ENCODE measurements around the gene TRUB1. TPM values are rescaled to one million over a fixed set of nuclear protein-coding genes. Genes with fewer than 3 reads are reported as not detected.

Gene TRUB1
- total and polyA plus RNA-seq, 2 experiments from 2014 or later: 17.4 to 19.6 TPM

DNA sequence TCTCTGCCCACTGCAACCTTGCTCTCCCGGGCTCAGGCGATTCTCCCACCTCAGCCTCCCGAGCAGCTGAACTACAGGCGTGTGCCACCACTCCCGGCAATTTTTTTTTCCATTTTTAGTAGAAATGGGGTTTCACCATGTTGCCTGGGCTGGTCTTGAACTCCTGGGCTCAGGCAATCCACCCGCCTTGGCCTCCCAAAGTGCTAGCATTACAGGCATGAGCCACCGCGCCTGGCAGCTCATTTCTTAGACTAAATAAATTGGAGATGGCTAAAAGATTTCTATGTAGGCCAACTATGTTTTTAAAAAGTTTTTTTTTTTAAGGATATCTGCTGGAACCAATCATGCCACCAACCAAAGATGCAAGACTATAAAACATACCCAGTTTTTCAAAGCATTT, 67.8 kb downstream of the TRUB1 start:
- H3K27ac ChIP-seq: no peak overlapping the region
- in situ Hi-C loops (cut with MboI): no loop called here
- DNase-seq: no peak
- H3K4me3 ChIP-seq: no peak overlapping the region
- H3K79me2 ChIP-seq (ENCODE audit: insufficient read depth): no peaks in the 10 kb centered on the region
- no peaks in the 10 kb centered on the region for H3K36me3 ChIP-seq (ENCODE audit: low read depth)
- 78 to 85% methylated on average over 8 of the region's 8 CpGs for WGBS, 2 experiments (ENCODE audit: low coverage in 1 of 2, low lambda C conversion rate in 2 of 2, missing lambda C conversion rate in 2 of 2)
- no peaks in the 10 kb centered on the region for H3K9me3 ChIP-seq (ENCODE audit: low read depth)
- 0 out of 2 replicates have a peak, but pooled peaks cover 7% of the 10 kb centered on the region for H3K4me1 ChIP-seq (ENCODE audit: insufficient read depth)
- no peaks in the 10 kb centered on the region for H4K20me1 ChIP-seq (ENCODE audit: insufficient read depth)
- no peaks in the 10 kb centered on the region for H3K9me2 ChIP-seq (ENCODE audit: insufficient read depth)
- H3K4me2 ChIP-seq (ENCODE audit: unreplicated experiment): no peak overlapping the region
- H3K27me3 ChIP-seq (replicated peaks; ENCODE audit: insufficient read depth): peaks cover 8% of the 10 kb centered on the region; the same call in 1 of the 2 replicates
- no peak overlapping the region for H2AFZ ChIP-seq
- no peak overlapping the region for H3K9ac ChIP-seq
- TF ChIP-seq EZH2phosphoT487 (IDR thresholded peaks at IDR 0.05; ENCODE audit: insufficient read depth, low read depth): no peak
- TF ChIP-seq EZH2 (IDR thresholded peaks at IDR 0.05; ENCODE audit: insufficient read depth, poor library complexity, severe bottlenecking): no peak
- no peaks in the 10 kb centered on the region for H3F3A ChIP-seq (ENCODE audit: insufficient read depth)

DNA sequence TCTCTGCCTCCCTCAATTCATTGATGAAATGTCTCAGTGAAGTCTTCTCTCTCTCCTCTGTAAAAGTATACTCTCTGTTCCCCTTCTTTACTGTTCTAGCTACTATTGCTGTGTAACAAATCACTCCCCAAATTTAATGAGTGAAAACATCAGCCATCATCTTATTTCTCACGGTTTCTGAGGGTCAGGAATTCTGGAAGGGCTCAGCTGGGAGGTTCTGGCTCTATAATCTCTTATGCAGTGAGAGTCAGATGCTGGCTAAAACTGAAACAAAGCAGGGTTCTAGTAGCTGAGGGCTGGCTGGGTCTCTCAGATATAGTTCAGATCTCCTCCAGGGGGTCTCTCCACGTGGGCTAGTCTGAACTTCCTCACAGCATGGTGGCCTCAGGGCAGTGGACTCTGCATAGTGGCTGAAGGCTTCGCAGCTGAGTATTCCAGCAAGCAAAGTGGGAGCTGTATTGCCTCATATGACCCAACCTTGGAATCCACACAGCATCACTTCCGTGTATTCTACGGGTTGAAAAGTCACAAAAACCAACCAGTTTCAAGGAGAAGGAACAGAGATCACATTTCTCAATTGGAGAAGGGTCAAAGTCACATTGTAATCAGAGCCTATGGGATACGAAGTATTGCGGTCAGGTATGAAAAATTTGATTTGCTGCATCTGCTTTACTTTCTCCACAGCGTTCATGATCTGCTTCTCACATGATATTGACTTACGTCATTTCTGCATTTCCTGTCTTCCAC, 80.4 kb downstream of the TRUB1 start:
- Histone ChIP-seq H3K4me2 (ENCODE audit: unreplicated experiment) (no peak overlapping the region), H3K27ac (no peak overlapping the region), H3K9me3 (ENCODE audit: low read depth) (no peaks in the 10 kb centered on the region), H3K9me2 (ENCODE audit: insufficient read depth) (no peaks in the 10 kb centered on the region), H3K9ac (no peak overlapping the region), H3K36me3 (ENCODE audit: low read depth) (no peaks in the 10 kb centered on the region), H3F3A (ENCODE audit: insufficient read depth) (no peaks in the 10 kb centered on the region), H3K4me1 (ENCODE audit: insufficient read depth) (no peaks in the 10 kb centered on the region), H4K20me1 (ENCODE audit: insufficient read depth) (no peaks in the 10 kb centered on the region), H3K27me3 (replicated peaks; ENCODE audit: insufficient read depth) (peaks cover 10% of the 10 kb centered on the region; the same call in 1 of the 2 replicates), H3K79me2 (ENCODE audit: insufficient read depth) (no peaks in the 10 kb centered on the region), H2AFZ (no peak overlapping the region), H3K4me3 (no peak overlapping the region)
- DNase-seq: no peak
- 34 to 37% methylated on average over 9 of the region's 9 CpGs for WGBS, 2 experiments (ENCODE audit: low coverage in 1 of 2, low lambda C conversion rate in 2 of 2, missing lambda C conversion rate in 2 of 2)
- in situ Hi-C loops (cut with MboI): no loop called here
- TF ChIP-seq EZH2 (IDR thresholded peaks at IDR 0.05; ENCODE audit: insufficient read depth, poor library complexity, severe bottlenecking): no peak
- no peak for TF ChIP-seq EZH2phosphoT487 (IDR thresholded peaks at IDR 0.05; ENCODE audit: insufficient read depth, low read depth)

DNA sequence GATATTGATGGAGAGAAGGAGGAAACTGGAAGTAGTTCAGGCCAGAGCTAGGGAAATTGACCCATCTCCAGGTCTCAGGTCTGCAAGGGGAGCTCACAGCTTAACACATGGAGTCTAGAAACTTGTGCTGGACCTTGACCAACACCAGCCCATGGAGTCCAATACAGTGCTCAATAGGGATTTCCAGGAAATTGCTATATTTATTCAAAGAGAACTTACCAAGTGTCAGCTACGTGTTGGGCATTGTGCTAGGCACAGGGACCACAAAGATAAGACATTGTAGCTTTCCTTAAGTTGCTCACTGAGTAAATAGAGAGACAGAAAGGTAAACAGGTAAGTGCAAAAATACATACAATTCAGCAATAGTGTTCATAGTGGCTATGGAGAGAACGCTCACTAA, 82.5 kb downstream of the TRUB1 start:
- TF ChIP-seq EZH2phosphoT487 (IDR thresholded peaks at IDR 0.05; ENCODE audit: insufficient read depth, low read depth): no peak
- H4K20me1 ChIP-seq (ENCODE audit: insufficient read depth): no peaks in the 10 kb centered on the region
- H3K9me3 ChIP-seq (ENCODE audit: low read depth): no peaks in the 10 kb centered on the region
- no peaks in the 10 kb centered on the region for H3K9me2 ChIP-seq (ENCODE audit: insufficient read depth)
- H3K27me3 ChIP-seq (replicated peaks; ENCODE audit: insufficient read depth): peaks cover 12% of the 10 kb centered on the region; the same call in 1 of the 2 replicates
- H3K4me1 ChIP-seq (ENCODE audit: insufficient read depth): no peaks in the 10 kb centered on the region
- no peaks in the 10 kb centered on the region for H3K79me2 ChIP-seq (ENCODE audit: insufficient read depth)
- no peak for DNase-seq
- WGBS, 2 experiments (ENCODE audit: low coverage in 1 of 2, low lambda C conversion rate in 2 of 2, missing lambda C conversion rate in 2 of 2): 27 to 28% methylated on average over 2 of the region's 2 CpGs
- H3K9ac ChIP-seq: no peak overlapping the region
- in situ Hi-C loops (cut with MboI): no loop called here
- H3F3A ChIP-seq (ENCODE audit: insufficient read depth): no peaks in the 10 kb centered on the region
- H3K36me3 ChIP-seq (ENCODE audit: low read depth): no peaks in the 10 kb centered on the region
- no peak overlapping the region for H3K27ac ChIP-seq
- no peak overlapping the region for H3K4me2 ChIP-seq (ENCODE audit: unreplicated experiment)
- no peak overlapping the region for H2AFZ ChIP-seq
- no peak overlapping the region for H3K4me3 ChIP-seq

DNA sequence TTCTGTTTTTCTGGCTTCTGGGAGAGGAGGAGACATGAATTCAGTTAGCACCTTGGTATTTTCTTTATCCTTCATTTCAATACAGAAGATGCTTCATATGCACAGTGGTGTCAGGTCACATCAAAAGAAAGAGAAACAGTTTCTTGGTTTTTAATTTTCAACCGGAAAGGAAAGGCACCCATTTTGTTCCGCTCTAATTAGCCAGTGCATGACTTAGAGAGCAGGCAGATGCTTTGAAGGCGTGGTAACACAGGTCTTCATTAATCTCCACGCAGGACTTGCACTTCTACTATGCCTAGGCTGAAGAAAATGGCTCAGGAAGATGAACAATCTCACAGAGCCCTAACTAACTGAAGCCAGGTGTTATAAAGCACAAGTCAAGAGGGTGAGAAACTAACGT, 84.7 kb downstream of the TRUB1 start:
- Histone ChIP-seq H3K79me2 (ENCODE audit: insufficient read depth) (no peaks in the 10 kb centered on the region), H3K27me3 (replicated peaks; ENCODE audit: insufficient read depth) (peaks cover 12% of the 10 kb centered on the region; the same call in 1 of the 2 replicates), H3F3A (ENCODE audit: insufficient read depth) (no peaks in the 10 kb centered on the region), H3K9ac (no peak overlapping the region), H3K4me1 (ENCODE audit: insufficient read depth) (no peaks in the 10 kb centered on the region), H3K4me3 (no peak overlapping the region), H3K4me2 (ENCODE audit: unreplicated experiment) (no peak overlapping the region), H3K27ac (no peak overlapping the region), H4K20me1 (ENCODE audit: insufficient read depth) (no peaks in the 10 kb centered on the region), H2AFZ (no peak overlapping the region), H3K9me3 (ENCODE audit: low read depth) (no peaks in the 10 kb centered on the region), H3K36me3 (ENCODE audit: low read depth) (no peaks in the 10 kb centered on the region), H3K9me2 (ENCODE audit: insufficient read depth) (no peaks in the 10 kb centered on the region)
- in situ Hi-C loops (cut with MboI): no loop called here
- no peak for TF ChIP-seq EZH2 (IDR thresholded peaks at IDR 0.05; ENCODE audit: insufficient read depth, poor library complexity, severe bottlenecking)
- no peak for TF ChIP-seq EZH2phosphoT487 (IDR thresholded peaks at IDR 0.05; ENCODE audit: insufficient read depth, low read depth)
- WGBS, 2 experiments (ENCODE audit: low coverage in 1 of 2, low lambda C conversion rate in 2 of 2, missing lambda C conversion rate in 2 of 2): 42 to 43% methylated on average over 5 of the region's 5 CpGs
- no peak for DNase-seq
